HFFc6 (cell line): ENCODE results near the gene RPS25. TPM values are rescaled to one million over a fixed set of nuclear protein-coding genes. Genes with fewer than 3 reads are reported as not detected.
A peak's percentile ranks its signal among the peaks of the same experiment; 100 is the strongest.
"Not testable (repeated sequence)": the region's sequence is repeated elsewhere in the genome, so short reads cannot be mapped to it uniquely, and the experiment has no call there.

Experiments
- DNase-seq: peaks from one replicate; pipeline ENCODE4 v3.0.0-alpha.2; 2018
- H3K27ac Mint-ChIP-seq: 2 replicates; pipeline ENCODE4 v1.8.0; 2020; ENCODE audit warnings: mild to moderate bottlenecking, mixed read lengths
- H3K27me3 Mint-ChIP-seq: 2 replicates; pipeline ENCODE4 v1.8.0; 2021; ENCODE audit warnings: mild to moderate bottlenecking, moderate library complexity, mixed read lengths; ENCODE audit not compliant: insufficient read depth
- H3K36me3 Mint-ChIP-seq: 2 replicates; pipeline ENCODE4 v1.8.0; 2021; ENCODE audit warnings: low read depth, mixed read lengths
- H3K4me1 Mint-ChIP-seq: 2 replicates; pipeline ENCODE4 v1.8.0; 2020; ENCODE audit warnings: low read depth, mixed read lengths
- H3K4me3 Mint-ChIP-seq: 2 replicates; pipeline ENCODE4 v1.8.0; 2020; ENCODE audit warnings: mild to moderate bottlenecking, moderate library complexity, mixed read lengths
- H3K9me3 Mint-ChIP-seq: 2 replicates; pipeline ENCODE4 v1.8.0; 2020; ENCODE audit warnings: mild to moderate bottlenecking, mixed read lengths
- total RNA-seq, 6 experiments: library from RNA; stranded (reverse); fragmentation: NEBNext Ultra II Directional; extraction: Animal tissue kit (Norgen Biotek cat#: 25700); gene quantifications; 2 replicates in 1 of 6; 3 replicates in 5 of 6; pipeline ENCODE4 v1.2.3, GENCODE V29; 2021
- TF ChIP-seq, protein P1 (sequence below): fragments of 200-600 bp; sonication (generic); IDR thresholded peaks from 2 replicates; pipeline ENCODE4 v1.5.0; 2021; ENCODE audit warnings: antibody characterized with exemption, mild to moderate bottlenecking

Gene RPS25
- total RNA-seq, 6 experiments from 2014 or later, result 699 to 981 (median 857) TPM

DNA sequence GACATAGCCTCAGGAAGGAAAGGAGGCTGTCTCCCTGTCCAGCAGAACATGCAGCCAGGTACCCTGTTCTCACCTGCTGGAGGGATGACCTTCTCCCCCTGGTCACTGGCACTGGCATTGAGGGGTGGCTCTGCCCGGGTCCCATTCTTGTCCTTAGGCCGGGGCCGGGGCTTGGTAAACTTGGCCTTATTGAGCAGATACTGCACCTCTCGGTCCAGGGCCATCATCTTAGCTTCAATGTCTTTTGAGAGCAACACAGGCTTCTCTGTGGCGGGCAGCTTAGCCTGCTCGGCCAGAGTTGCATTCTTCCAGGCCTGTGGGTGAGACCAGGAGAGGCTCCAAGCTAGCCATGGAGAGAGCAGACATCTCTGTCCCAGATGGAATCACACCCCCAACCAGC lies 28.3 kb upstream of the RPS25 start:
- H3K9me3 Mint-ChIP-seq, result no peaks in the 10 kb centered on the region
- no peak overlapping the region for H3K4me3 Mint-ChIP-seq
- peaks cover 7% of the 10 kb centered on the region for H3K4me1 Mint-ChIP-seq
- H3K36me3 Mint-ChIP-seq, result peaks cover 39% of the 10 kb centered on the region
- no peak for DNase-seq
- TF ChIP-seq, protein P1, sequence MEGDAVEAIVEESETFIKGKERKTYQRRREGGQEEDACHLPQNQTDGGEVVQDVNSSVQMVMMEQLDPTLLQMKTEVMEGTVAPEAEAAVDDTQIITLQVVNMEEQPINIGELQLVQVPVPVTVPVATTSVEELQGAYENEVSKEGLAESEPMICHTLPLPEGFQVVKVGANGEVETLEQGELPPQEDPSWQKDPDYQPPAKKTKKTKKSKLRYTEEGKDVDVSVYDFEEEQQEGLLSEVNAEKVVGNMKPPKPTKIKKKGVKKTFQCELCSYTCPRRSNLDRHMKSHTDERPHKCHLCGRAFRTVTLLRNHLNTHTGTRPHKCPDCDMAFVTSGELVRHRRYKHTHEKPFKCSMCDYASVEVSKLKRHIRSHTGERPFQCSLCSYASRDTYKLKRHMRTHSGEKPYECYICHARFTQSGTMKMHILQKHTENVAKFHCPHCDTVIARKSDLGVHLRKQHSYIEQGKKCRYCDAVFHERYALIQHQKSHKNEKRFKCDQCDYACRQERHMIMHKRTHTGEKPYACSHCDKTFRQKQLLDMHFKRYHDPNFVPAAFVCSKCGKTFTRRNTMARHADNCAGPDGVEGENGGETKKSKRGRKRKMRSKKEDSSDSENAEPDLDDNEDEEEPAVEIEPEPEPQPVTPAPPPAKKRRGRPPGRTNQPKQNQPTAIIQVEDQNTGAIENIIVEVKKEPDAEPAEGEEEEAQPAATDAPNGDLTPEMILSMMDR, result no peak
- peaks cover 5% of the 10 kb centered on the region for H3K27me3 Mint-ChIP-seq
- H3K27ac Mint-ChIP-seq, result no peak overlapping the region

DNA sequence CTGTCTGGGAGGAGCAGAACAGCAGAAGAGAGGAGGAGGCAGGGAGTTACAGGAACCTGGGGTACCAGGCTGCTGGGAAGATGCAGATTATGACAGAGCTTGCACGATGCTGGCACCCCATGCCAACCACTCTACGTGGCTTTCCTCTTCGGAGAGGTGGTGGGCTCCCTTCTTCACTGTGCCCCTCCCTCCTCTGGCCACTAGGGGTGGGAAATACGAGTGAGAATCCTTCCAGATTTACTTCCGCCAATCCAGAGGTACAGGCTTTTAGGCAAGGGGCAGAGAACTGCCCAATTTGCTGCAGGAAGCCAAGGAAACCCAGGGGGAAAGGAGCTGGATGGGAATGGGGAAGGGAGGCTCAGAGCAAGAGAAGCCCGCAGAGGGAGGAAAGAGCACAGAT lies 26.6 kb upstream of the RPS25 start:
- peaks cover 7% of the 10 kb centered on the region for H3K4me1 Mint-ChIP-seq
- DNase-seq, result no peak
- TF ChIP-seq, protein P1, result peak; percentile 50
- no peak overlapping the region for H3K27ac Mint-ChIP-seq
- H3K36me3 Mint-ChIP-seq, result peaks cover 27% of the 10 kb centered on the region
- H3K4me3 Mint-ChIP-seq, result no peak overlapping the region
- H3K27me3 Mint-ChIP-seq, result peaks cover 5% of the 10 kb centered on the region
- H3K9me3 Mint-ChIP-seq, result no peaks in the 10 kb centered on the region

DNA sequence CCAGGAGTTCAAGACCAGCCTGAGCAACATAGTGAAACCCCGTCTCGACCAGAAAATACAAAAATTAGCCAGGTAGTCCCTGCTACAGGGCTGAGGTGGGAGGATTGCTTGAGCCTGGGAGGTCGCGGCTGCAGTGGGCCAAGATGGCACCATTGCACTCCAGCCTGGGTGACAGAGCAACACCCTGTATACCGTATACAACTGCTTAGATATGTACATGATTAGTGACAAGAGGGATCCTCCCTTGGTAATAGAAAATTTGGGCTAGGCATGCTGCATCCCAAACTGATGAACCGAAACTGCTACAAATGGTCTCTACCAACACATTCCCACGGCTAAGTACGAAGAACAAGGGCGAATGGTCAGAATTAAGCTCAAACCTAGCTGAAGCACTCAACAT lies 24.8 kb upstream of the RPS25 start:
- Mint-ChIP-seq H3K4me3 (no peak overlapping the region), H3K36me3 (peaks cover 19% of the 10 kb centered on the region), H3K27me3 (peaks cover 3% of the 10 kb centered on the region), H3K27ac (no peak overlapping the region), H3K9me3 (no peaks in the 10 kb centered on the region), H3K4me1 (peaks cover 7% of the 10 kb centered on the region)
- no peak for DNase-seq
- TF ChIP-seq, protein P1, result no peak

DNA sequence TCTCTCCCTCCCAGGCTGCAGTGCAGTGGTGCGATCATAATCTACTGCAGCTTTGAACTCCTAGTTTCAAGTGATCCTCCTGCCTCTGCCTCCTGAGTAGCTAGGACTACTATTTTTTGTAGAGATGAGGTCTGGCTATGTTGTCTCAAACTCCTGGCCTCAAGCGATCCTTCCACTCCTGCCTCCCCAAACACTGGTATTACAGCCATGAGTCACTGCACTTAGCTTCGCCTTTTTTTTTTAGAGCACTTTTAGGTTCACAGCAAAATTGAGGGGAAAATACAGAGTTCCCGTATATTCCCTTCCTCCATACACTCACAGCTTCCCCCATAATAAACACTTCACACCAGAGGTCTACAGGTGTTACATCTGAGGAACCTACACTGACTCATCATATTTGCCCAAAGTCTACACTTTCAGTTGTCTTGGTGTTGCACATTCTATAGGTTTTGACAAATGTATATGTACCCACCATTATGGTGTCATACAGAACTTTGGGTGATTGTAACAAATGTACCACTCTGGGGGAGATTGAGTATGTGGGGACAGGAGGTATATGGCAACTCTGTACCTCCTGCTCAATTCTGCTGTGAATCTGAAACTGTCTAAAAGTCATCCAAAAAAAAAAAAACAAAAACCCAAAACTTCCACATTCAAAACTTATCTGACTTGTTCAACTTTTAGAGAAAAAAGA lies 23.8 kb upstream of the RPS25 start:
- Mint-ChIP-seq H3K4me3 (no peak overlapping the region), H3K36me3 (peaks cover 14% of the 10 kb centered on the region), H3K27ac (no peak overlapping the region), H3K4me1 (peaks cover 7% of the 10 kb centered on the region), H3K27me3 (peaks cover 3% of the 10 kb centered on the region), H3K9me3 (no peaks in the 10 kb centered on the region)
- TF ChIP-seq, protein P1, result no peak
- DNase-seq, result no peak

DNA sequence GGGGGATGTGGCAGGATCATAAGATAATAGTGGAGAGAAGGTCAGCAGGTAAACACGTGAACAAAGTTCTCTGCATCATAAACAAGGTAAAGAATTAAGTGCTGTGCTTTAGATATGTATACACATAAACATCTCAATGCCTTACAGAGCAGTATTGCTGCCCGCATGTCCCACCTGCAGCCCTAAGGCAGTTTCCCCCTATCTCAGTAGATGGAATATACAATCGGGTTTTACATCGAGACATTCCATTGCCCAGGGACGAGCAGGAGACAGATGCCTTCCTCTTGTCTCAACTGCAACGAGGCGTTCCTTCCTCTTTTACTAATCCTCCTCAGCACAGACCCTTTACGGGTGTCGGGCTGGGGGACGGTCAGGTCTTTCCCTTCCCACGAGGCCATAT lies 21.3 kb upstream of the RPS25 start:
- not testable (repeated sequence) for DNase-seq, H3K9me3 Mint-ChIP-seq, H3K36me3 Mint-ChIP-seq, H3K4me1 Mint-ChIP-seq, H3K4me3 Mint-ChIP-seq, H3K27me3 Mint-ChIP-seq, H3K27ac Mint-ChIP-seq

DNA sequence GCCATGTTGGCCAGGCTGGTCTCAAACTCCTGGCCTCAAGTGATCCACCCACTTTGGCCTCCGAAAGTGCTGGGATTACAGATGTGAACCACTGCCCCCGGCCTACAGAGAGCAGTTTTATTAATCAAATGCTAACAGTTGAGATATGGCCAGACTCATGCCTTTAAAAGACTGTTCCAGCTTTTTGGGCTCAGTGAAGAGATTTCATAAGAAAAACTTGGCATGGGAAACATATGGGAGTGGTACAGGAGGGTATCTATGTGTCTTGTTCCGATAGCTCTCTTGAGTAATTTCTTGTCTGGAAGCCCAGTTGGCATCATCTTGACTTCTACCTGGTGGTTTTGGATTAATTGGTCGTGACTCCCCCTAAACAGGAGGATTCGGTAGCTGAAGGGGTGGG lies 20.7 kb upstream of the RPS25 start:
- no peak overlapping the region for H3K27ac Mint-ChIP-seq
- no peaks in the 10 kb centered on the region for H3K36me3 Mint-ChIP-seq
- peaks cover 2% of the 10 kb centered on the region for H3K27me3 Mint-ChIP-seq
- DNase-seq, result no peak
- TF ChIP-seq, protein P1, result no peak
- no peak overlapping the region for H3K4me3 Mint-ChIP-seq
- peaks cover 7% of the 10 kb centered on the region for H3K4me1 Mint-ChIP-seq
- H3K9me3 Mint-ChIP-seq, result no peaks in the 10 kb centered on the region
